ENCODE measurements around the gene CCNL2. TPM values are rescaled to one million over a fixed set of nuclear protein-coding genes. Genes with fewer than 3 reads are reported as not detected.
"Not testable (repeated sequence)": the region's sequence is repeated elsewhere in the genome, so short reads cannot be mapped to it uniquely, and the experiment has no call there.

Gene CCNL2
- total RNA-seq, 1 donor from 2014 or later, result 44.2 TPM

GRCh38 chr1:1432274-1432950 lies 33.3 kb upstream of the CCNL2 start:
- no peak for DNase-seq (ENCODE audit: low read depth in 2 of 2)

GRCh38 chr1:1431845-1432273 lies 32.7 kb upstream of the CCNL2 start:
- peak in 1 of 2 donors; percentile 19 for DNase-seq (ENCODE audit: low read depth in 2 of 2)

- DNase-seq (ENCODE audit: low read depth in 2 of 2), result no peak
Measured at GRCh38 chr1:1430992-1431844, 32.1 kb upstream of the CCNL2 start.

- DNase-seq (ENCODE audit: low read depth in 2 of 2), result peak; percentile 60 to 93
Measured at GRCh38 chr1:1430114-1430982, 31.2 kb upstream of the CCNL2 start.

GRCh38 chr1:1429671-1430073 lies 30.5 kb upstream of the CCNL2 start:
- DNase-seq (ENCODE audit: low read depth in 2 of 2), result peak; percentile 60 to 74

- DNase-seq (ENCODE audit: low read depth in 2 of 2), result not testable (repeated sequence)
Measured at GRCh38 chr1:1428967-1429366, 29.8 kb upstream of the CCNL2 start.

- DNase-seq (ENCODE audit: low read depth in 2 of 2), result no peak
Measured at GRCh38 chr1:1428174-1428573, 29.0 kb upstream of the CCNL2 start.

GRCh38 chr1:1427820-1428148 lies 28.6 kb upstream of the CCNL2 start:
- DNase-seq (ENCODE audit: low read depth in 2 of 2), result no peak

GRCh38 chr1:1427106-1427819 lies 28.1 kb upstream of the CCNL2 start:
- DNase-seq (ENCODE audit: low read depth in 2 of 2), result no peak

- no peak for DNase-seq (ENCODE audit: low read depth in 2 of 2)
Measured at GRCh38 chr1:1426496-1427105, 27.5 kb upstream of the CCNL2 start.

- no peak for DNase-seq (ENCODE audit: low read depth in 2 of 2)
Measured at GRCh38 chr1:1425753-1426495, 26.8 kb upstream of the CCNL2 start.

GRCh38 chr1:1425426-1425752 lies 26.3 kb upstream of the CCNL2 start:
- DNase-seq (ENCODE audit: low read depth in 2 of 2), result no peak

- DNase-seq (ENCODE audit: low read depth in 2 of 2), result no peak
Measured at GRCh38 chr1:1424707-1425106, 25.6 kb upstream of the CCNL2 start.

- no peak for DNase-seq (ENCODE audit: low read depth in 2 of 2)
Measured at GRCh38 chr1:1423245-1423597, 24.1 kb upstream of the CCNL2 start.

- no peak for DNase-seq (ENCODE audit: low read depth in 2 of 2)
Measured at GRCh38 chr1:1422465-1423244, 23.5 kb upstream of the CCNL2 start.

- no peak for DNase-seq (ENCODE audit: low read depth in 2 of 2)
Measured at GRCh38 chr1:1421907-1422464, 22.9 kb upstream of the CCNL2 start.

- DNase-seq (ENCODE audit: low read depth in 2 of 2), result no peak
Measured at GRCh38 chr1:1421147-1421906, 22.2 kb upstream of the CCNL2 start, which contains the start of gene ANKRD65. ANKRD65 (minus strand) TSS chr1:1421276; CDS start chr1:1421005, 271 bp downstream.

GRCh38 chr1:1420654-1421141 lies 21.6 kb upstream of the CCNL2 start:
- no peak for DNase-seq (ENCODE audit: low read depth in 2 of 2)
